Measurements from ENCODE around the gene RNF223. TPM values are rescaled to one million over a fixed set of nuclear protein-coding genes. Genes with fewer than 3 reads are reported as not detected.
A peak's percentile ranks its signal among the peaks of the same experiment; 100 is the strongest.

Gene RNF223
- total and polyA plus RNA-seq, 2 experiments from 2014 or later = not detected

GRCh38 chr1:1061682-1062345 is 12.3 kb downstream of the RNF223 start:
- DNase-seq = peak; percentile 28
- Histone ChIP-seq H3F3A (ENCODE audit: insufficient read depth) (no peaks in the 10 kb centered on the region), H3K36me3 (ENCODE audit: low read depth) (no peaks in the 10 kb centered on the region), H3K4me3 (no peak overlapping the region), H4K20me1 (ENCODE audit: insufficient read depth) (no peaks in the 10 kb centered on the region), H3K4me2 (ENCODE audit: unreplicated experiment) (no peak overlapping the region), H3K9me3 (ENCODE audit: low read depth) (no peaks in the 10 kb centered on the region), H3K4me1 (ENCODE audit: insufficient read depth) (no peaks in the 10 kb centered on the region), H3K79me2 (ENCODE audit: insufficient read depth) (no peaks in the 10 kb centered on the region), H3K27me3 (replicated peaks; ENCODE audit: insufficient read depth) (peaks cover 24% of the 10 kb centered on the region), H2AFZ (no peak overlapping the region), H3K27ac (no peak overlapping the region), H3K9me2 (ENCODE audit: insufficient read depth) (no peaks in the 10 kb centered on the region), H3K9ac (no peak overlapping the region)
- in situ Hi-C loops (cut with MboI) = no loop called here
- TF ChIP-seq EZH2phosphoT487 (IDR thresholded peaks at IDR 0.05; ENCODE audit: insufficient read depth, low read depth) (no peak), EZH2 (IDR thresholded peaks at IDR 0.05; ENCODE audit: insufficient read depth, poor library complexity, severe bottlenecking) (no peak)
- 46 to 52% methylated on average over 13 to 16 of the region's 18 CpGs for WGBS, 2 experiments (ENCODE audit: low coverage in 1 of 2, low lambda C conversion rate in 2 of 2, missing lambda C conversion rate in 2 of 2)

GRCh38 chr1:1060281-1061000 is 13.7 kb downstream of the RNF223 start:
- no peak overlapping the region for H2AFZ ChIP-seq
- H3K9me3 ChIP-seq (ENCODE audit: low read depth) = no peaks in the 10 kb centered on the region
- no peak for TF ChIP-seq EZH2phosphoT487 (IDR thresholded peaks at IDR 0.05; ENCODE audit: insufficient read depth, low read depth)
- peak; percentile 87 for TF ChIP-seq EZH2 (IDR thresholded peaks at IDR 0.05; ENCODE audit: insufficient read depth, poor library complexity, severe bottlenecking)
- H3F3A ChIP-seq (ENCODE audit: insufficient read depth) = no peaks in the 10 kb centered on the region
- no peaks in the 10 kb centered on the region for H3K36me3 ChIP-seq (ENCODE audit: low read depth)
- H3K27me3 ChIP-seq (replicated peaks; ENCODE audit: insufficient read depth) = peaks cover 24% of the 10 kb centered on the region
- no peaks in the 10 kb centered on the region for H4K20me1 ChIP-seq (ENCODE audit: insufficient read depth)
- H3K4me3 ChIP-seq = no peak overlapping the region
- no peak for DNase-seq
- H3K79me2 ChIP-seq (ENCODE audit: insufficient read depth) = no peaks in the 10 kb centered on the region
- in situ Hi-C loops (cut with MboI) = no loop called here
- no peak overlapping the region for H3K4me2 ChIP-seq (ENCODE audit: unreplicated experiment)
- no peaks in the 10 kb centered on the region for H3K9me2 ChIP-seq (ENCODE audit: insufficient read depth)
- no peak overlapping the region for H3K27ac ChIP-seq
- H3K9ac ChIP-seq = no peak overlapping the region
- WGBS, 2 experiments (ENCODE audit: low coverage in 1 of 2, low lambda C conversion rate in 2 of 2, missing lambda C conversion rate in 2 of 2) = 26 to 30% methylated on average over 37 of the region's 38 CpGs
- no peaks in the 10 kb centered on the region for H3K4me1 ChIP-seq (ENCODE audit: insufficient read depth)

- 5 to 6% methylated on average over 35 to 45 of the region's 69 CpGs for WGBS, 2 experiments (ENCODE audit: low coverage in 1 of 2, low lambda C conversion rate in 2 of 2, missing lambda C conversion rate in 2 of 2)
- H3K36me3 ChIP-seq (ENCODE audit: low read depth) = no peaks in the 10 kb centered on the region
- no peaks in the 10 kb centered on the region for H3K4me1 ChIP-seq (ENCODE audit: insufficient read depth)
- no peaks in the 10 kb centered on the region for H4K20me1 ChIP-seq (ENCODE audit: insufficient read depth)
- TF ChIP-seq EZH2phosphoT487 (IDR thresholded peaks at IDR 0.05; ENCODE audit: insufficient read depth, low read depth) (no peak), EZH2 (IDR thresholded peaks at IDR 0.05; ENCODE audit: insufficient read depth, poor library complexity, severe bottlenecking) (no peak)
- H3K9me3 ChIP-seq (ENCODE audit: low read depth) = no peaks in the 10 kb centered on the region
- peak overlapping the region; percentile 54 for H2AFZ ChIP-seq
- H3K27ac ChIP-seq = no peak overlapping the region
- peak; percentile 89 for DNase-seq
- H3K27me3 ChIP-seq (replicated peaks; ENCODE audit: insufficient read depth) = peaks cover 24% of the 10 kb centered on the region
- no peaks in the 10 kb centered on the region for H3K9me2 ChIP-seq (ENCODE audit: insufficient read depth)
- in situ Hi-C loops (cut with MboI) = no loop called here
- H3F3A ChIP-seq (ENCODE audit: insufficient read depth) = no peaks in the 10 kb centered on the region
- no peak overlapping the region for H3K9ac ChIP-seq
- peak overlapping the region; percentile 39 for H3K4me2 ChIP-seq (ENCODE audit: unreplicated experiment)
- no peaks in the 10 kb centered on the region for H3K79me2 ChIP-seq (ENCODE audit: insufficient read depth)
- H3K4me3 ChIP-seq = peak overlapping the region; percentile 66
These were observed 14.4 kb downstream of the RNF223 start for GRCh38 chr1:1059494-1060280.

- Histone ChIP-seq H3K9ac (no peak overlapping the region), H3K79me2 (ENCODE audit: insufficient read depth) (no peaks in the 10 kb centered on the region), H3K4me1 (ENCODE audit: insufficient read depth) (no peaks in the 10 kb centered on the region), H3F3A (ENCODE audit: insufficient read depth) (no peaks in the 10 kb centered on the region), H4K20me1 (ENCODE audit: insufficient read depth) (no peaks in the 10 kb centered on the region), H3K4me2 (ENCODE audit: unreplicated experiment) (peak overlapping the region; percentile 66), H3K27ac (no peak overlapping the region), H3K4me3 (peak overlapping the region; percentile 66), H3K9me3 (ENCODE audit: low read depth) (no peaks in the 10 kb centered on the region), H3K36me3 (ENCODE audit: low read depth) (no peaks in the 10 kb centered on the region), H3K9me2 (ENCODE audit: insufficient read depth) (no peaks in the 10 kb centered on the region), H3K27me3 (replicated peaks; ENCODE audit: insufficient read depth) (peaks cover 24% of the 10 kb centered on the region), H2AFZ (peak overlapping the region; percentile 54)
- no peak for TF ChIP-seq EZH2 (IDR thresholded peaks at IDR 0.05; ENCODE audit: insufficient read depth, poor library complexity, severe bottlenecking)
- TF ChIP-seq EZH2phosphoT487 (IDR thresholded peaks at IDR 0.05; ENCODE audit: insufficient read depth, low read depth) = no peak
- DNase-seq = peak; percentile 41
- in situ Hi-C loops (cut with MboI) = no loop called here
- WGBS, 2 experiments (ENCODE audit: low coverage in 1 of 2, low lambda C conversion rate in 2 of 2, missing lambda C conversion rate in 2 of 2) = 3 to 7% methylated on average over 22 to 45 of the region's 48 CpGs
These were observed 15.1 kb downstream of the RNF223 start for GRCh38 chr1:1058921-1059493.
